Body of pancreas (tissue), 4 donors: ENCODE measurements around the gene MTF1. TPM values are rescaled to one million over a fixed set of nuclear protein-coding genes. Genes with fewer than 3 reads are reported as not detected.
"Not testable (repeated sequence)": the region's sequence is repeated elsewhere in the genome, so short reads cannot be mapped to it uniquely, and the experiment has no call there.

Source experiments
- ATAC-seq: fragments of 150-250 bp; one replicate; pipeline ENCODE4 v1.9.1; 2016
- DNase-seq, 4 donors: peaks; one replicate each; pipeline ENCODE4 v3.0.0-alpha.2; 2019
- H3K27ac ChIP-seq, 4 donors: fragments of 200-600 bp; sonication (generic); 1 replicate in 3 of 4; 2 replicates in 1 of 4; pipeline versions ENCODE4 v1.5.1 to v1.6.1; 2016 to 2019; ENCODE audit warnings: mild to moderate bottlenecking in 1 of 4, mixed read lengths in 1 of 4, moderate library complexity in 1 of 4
- H3K27me3 ChIP-seq, 2 donors: fragments of 200-600 bp; sonication (generic); one replicate each; pipeline ENCODE4 v1.6.0; 2016; ENCODE audit warnings: mild to moderate bottlenecking in 1 of 2
- H3K36me3 ChIP-seq, 2 donors: fragments of 200-600 bp; sonication (generic); replicated peaks in 1 of 2; 2 replicates each; pipeline ENCODE4 v1.5.1; 2016; ENCODE audit warnings: low read depth in 2 of 2; ENCODE audit not compliant: insufficient read depth in 1 of 2
- H3K4me1 ChIP-seq: fragments of 200-600 bp; sonication (generic); one replicate; pipeline ENCODE4 v1.6.0; 2016
- H3K4me3 ChIP-seq, 2 donors: fragments of 200-600 bp; sonication (generic); 1 replicate in 1 of 2; 2 replicates in 1 of 2; pipeline ENCODE4 v1.5.1; 2016 to 2019
- H3K9me3 ChIP-seq, 3 donors: fragments of 200-600 bp; sonication (generic); 1 replicate in 2 of 3; 2 replicates in 1 of 3; pipeline ENCODE4 v1.5.1; 2016
- POLR2A ChIP-seq, 3 donors: fragments of 450-650 bp; IDR thresholded peaks; one replicate each; pipeline ENCODE4 v1.6.1; 2016; ENCODE audit warnings: antibody characterized with exemption in 3 of 3, mild to moderate bottlenecking in 2 of 3
- WGBS, 2 donors: methylation state at CpG; one replicate each; pipeline ENCODE4 v1.1.5; 2017; 5-methylcytosine and 5-hydroxymethylcytosine counted together
- intact Hi-C: fragments of 100-400 bp; cut with DNase I; formaldehyde crosslinking; loops from one replicate; pipeline ENCODE4 v1.15.1; 2023
- total RNA-seq, 2 donors: library from RNA; depleted of rRNA; stranded (reverse); fragments of >200 nt; gene quantifications; one replicate each; pipeline ENCODE4 v1.1.0, GENCODE V29; 2016
- TF ChIP-seq, protein P1 (sequence below), 7 experiments: fragments of 450-650 bp in 4 of 7; fragments of 200-600 bp in 3 of 7; sonication (generic) in 3 of 7; IDR thresholded peaks; one replicate each; pipeline ENCODE4 v1.5.1; 2016 to 2019; ENCODE audit warnings: antibody characterized with exemption in 7 of 7

Gene MTF1
- total RNA-seq, 2 donors from 2014 or later: 1.3 to 3.9 TPM

DNA sequence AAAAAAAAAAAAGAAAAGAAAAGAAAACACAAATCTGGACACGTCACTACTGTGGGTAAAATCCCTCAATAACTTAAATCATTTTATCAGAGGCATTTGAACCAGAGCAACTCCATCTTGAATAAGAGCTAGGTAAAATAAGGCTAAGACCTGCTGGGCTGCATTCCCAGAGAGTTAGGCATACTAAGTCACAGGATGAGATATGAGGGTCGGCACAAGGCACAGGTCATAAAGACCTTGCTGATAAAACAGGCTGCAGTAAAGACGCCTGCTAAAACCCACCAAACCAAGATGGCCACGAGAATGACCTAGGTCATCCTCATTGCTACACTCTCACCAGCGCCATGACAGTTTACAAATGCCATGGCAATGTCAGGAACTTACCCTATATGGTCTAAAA, 43.6 kb upstream of the MTF1 start:
- H3K9me3 ChIP-seq: no peaks in the 10 kb centered on the region
- no peaks in the 10 kb centered on the region for H3K4me1 ChIP-seq
- no peak for ATAC-seq
- H3K36me3 ChIP-seq: no peaks in the 10 kb centered on the region
- intact Hi-C loops: no loop called here
- no peaks in the 10 kb centered on the region for H3K27me3 ChIP-seq
- H3K4me3 ChIP-seq: no peak overlapping the region
- H3K27ac ChIP-seq: no peak overlapping the region
- no peak for DNase-seq
- whole genome bisulfite sequencing, 2 donors: 88 to 95% methylated on average over 5 of the region's 5 CpGs
- TF ChIP-seq POLR2A (IDR thresholded peaks at IDR 0.05): no peak
- TF ChIP-seq, protein P1, sequence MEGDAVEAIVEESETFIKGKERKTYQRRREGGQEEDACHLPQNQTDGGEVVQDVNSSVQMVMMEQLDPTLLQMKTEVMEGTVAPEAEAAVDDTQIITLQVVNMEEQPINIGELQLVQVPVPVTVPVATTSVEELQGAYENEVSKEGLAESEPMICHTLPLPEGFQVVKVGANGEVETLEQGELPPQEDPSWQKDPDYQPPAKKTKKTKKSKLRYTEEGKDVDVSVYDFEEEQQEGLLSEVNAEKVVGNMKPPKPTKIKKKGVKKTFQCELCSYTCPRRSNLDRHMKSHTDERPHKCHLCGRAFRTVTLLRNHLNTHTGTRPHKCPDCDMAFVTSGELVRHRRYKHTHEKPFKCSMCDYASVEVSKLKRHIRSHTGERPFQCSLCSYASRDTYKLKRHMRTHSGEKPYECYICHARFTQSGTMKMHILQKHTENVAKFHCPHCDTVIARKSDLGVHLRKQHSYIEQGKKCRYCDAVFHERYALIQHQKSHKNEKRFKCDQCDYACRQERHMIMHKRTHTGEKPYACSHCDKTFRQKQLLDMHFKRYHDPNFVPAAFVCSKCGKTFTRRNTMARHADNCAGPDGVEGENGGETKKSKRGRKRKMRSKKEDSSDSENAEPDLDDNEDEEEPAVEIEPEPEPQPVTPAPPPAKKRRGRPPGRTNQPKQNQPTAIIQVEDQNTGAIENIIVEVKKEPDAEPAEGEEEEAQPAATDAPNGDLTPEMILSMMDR (IDR thresholded peaks at IDR 0.05): no peak

DNA sequence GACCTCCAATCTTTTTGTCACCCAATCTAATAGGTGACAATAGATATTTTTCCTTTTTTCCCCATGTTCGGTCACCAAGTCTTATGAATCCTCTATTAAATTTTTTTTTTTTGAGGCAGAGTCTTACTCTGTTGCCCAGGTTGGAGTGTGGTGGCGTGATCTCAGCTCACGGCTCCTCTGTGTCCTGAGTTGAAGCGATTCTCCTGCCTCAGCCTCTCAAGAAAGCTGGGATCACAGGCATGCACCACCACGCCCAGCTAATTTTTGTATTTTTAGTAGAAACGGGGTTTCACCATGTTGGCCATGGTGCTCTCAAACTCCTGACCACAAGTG, 42.5 kb upstream of the MTF1 start:
- H3K27ac ChIP-seq: no peak overlapping the region
- 88 to 92% methylated on average over 6 of the region's 6 CpGs for WGBS, 2 donors

DNA sequence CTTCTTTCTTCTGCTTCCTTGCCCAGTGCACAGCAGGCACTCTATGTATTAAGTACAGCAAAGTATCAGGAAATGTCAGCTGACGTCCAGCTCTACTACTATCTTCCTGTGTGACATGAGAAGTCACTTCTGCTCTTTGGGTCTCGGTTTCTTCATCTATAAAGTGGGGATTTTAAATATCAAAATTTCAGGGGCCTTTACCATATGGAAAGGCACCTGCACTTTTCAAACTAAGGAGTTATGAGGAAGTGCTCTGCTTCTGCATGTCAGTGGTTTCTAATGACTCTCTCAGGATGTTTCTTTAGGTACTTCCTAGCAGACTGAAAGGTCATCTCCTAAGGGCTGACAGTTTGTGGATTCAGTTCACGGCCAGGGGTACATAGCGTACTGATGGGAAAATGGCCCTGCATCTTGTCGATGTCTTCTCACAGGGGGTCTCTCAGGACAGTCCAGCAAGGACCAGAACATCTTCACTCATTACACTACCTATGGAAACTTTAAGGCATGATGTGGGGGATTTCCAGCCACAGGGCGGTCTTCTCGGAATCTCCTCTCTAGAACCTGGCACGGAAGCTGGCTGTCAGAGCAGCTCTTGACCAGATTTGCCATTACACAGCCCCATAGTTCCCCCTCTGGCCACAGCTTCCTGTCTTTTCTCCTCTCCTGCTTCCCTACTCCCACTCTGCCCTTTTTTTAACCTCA, 42.0 kb upstream of the MTF1 start:
- H3K27ac ChIP-seq: no peak overlapping the region
- no peaks in the 10 kb centered on the region for H3K9me3 ChIP-seq
- no peak for ATAC-seq
- intact Hi-C loops: no loop called here
- H3K27me3 ChIP-seq: no peaks in the 10 kb centered on the region
- TF ChIP-seq, protein P1 (IDR thresholded peaks at IDR 0.05): no peak
- TF ChIP-seq POLR2A (IDR thresholded peaks at IDR 0.05): no peak
- 82 to 91% methylated on average over 7 to 8 of the region's 8 CpGs for WGBS, 2 donors
- DNase-seq: peak in 1 of 4 donors; percentile 7
- H3K4me3 ChIP-seq: no peak overlapping the region
- H3K36me3 ChIP-seq: no peaks in the 10 kb centered on the region
- H3K4me1 ChIP-seq: no peaks in the 10 kb centered on the region

More for the DNA sequence above, 42.5 kb upstream of the MTF1 start:
- DNase-seq: no peak
- intact Hi-C loops: no loop called here
- no peaks in the 10 kb centered on the region for H3K36me3 ChIP-seq
- no peak for ATAC-seq
- no peaks in the 10 kb centered on the region for H3K27me3 ChIP-seq
- no peaks in the 10 kb centered on the region for H3K4me1 ChIP-seq
- TF ChIP-seq, protein P1 (IDR thresholded peaks at IDR 0.05): no peak
- no peak for TF ChIP-seq POLR2A (IDR thresholded peaks at IDR 0.05)
- H3K9me3 ChIP-seq: no peaks in the 10 kb centered on the region
- no peak overlapping the region for H3K4me3 ChIP-seq

DNA sequence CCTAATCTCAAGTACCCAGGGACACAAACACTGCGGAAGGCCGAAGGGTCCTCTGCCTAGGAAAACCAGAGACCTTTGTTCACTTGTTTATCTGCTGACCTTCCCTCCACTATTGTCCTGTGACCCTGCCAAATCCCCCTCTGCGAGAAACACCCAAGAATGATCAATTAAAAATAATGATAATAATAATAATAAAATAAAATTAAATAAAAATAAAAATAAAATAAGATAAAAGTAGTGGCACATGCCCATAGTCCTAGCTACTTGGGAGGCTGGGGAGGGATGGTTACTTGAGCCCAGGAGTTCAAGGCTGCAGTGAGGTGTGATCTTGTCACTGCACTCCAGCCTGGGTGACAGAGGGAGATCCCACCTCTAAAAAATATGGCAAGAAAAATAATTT, 38.2 kb upstream of the MTF1 start:
- H3K4me3 ChIP-seq, H3K27ac ChIP-seq, DNase-seq, H3K4me1 ChIP-seq, H3K36me3 ChIP-seq, H3K9me3 ChIP-seq, H3K27me3 ChIP-seq, ATAC-seq, intact Hi-C loops: not testable (repeated sequence)
- WGBS, 2 donors: 90% methylated on average over 3 of the region's 3 CpGs

DNA sequence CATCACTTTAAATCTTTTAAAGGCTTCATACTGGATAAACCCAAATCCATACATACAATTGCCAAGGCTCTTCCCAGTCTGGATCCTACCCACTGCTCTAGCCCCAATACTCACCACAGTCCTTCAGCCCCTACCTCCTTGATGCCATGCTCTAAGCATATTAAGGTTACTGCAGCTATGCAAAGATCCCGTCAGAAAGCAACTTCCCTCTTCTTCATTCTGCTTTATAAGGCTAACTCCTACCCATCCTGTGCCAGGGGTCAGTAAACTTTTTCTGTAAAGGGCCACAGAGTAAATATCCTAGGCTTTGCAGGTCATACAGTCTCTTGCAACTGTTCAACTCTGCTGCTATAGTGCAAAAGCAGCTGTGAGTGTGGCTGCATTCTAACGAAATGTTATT, 34.3 kb upstream of the MTF1 start:
- H3K4me1 ChIP-seq: no peaks in the 10 kb centered on the region
- H3K36me3 ChIP-seq: peaks cover 0 to 3% of the 10 kb centered on the region in 2 donors
- TF ChIP-seq, protein P1 (IDR thresholded peaks at IDR 0.05): no peak
- no peak for TF ChIP-seq POLR2A (IDR thresholded peaks at IDR 0.05)
- H3K27ac ChIP-seq: no peak overlapping the region
- 93 to 97% methylated on average over 2 of the region's 2 CpGs for WGBS, 2 donors
- H3K9me3 ChIP-seq: no peaks in the 10 kb centered on the region
- ATAC-seq (no peak), DNase-seq (no peak)
- intact Hi-C loops: no loop called here
- H3K4me3 ChIP-seq: no peak overlapping the region
- H3K27me3 ChIP-seq: no peaks in the 10 kb centered on the region
